ENCODE measurements around the gene NDE1. TPM values are rescaled to one million over a fixed set of nuclear protein-coding genes. Genes with fewer than 3 reads are reported as not detected.

NDE1 gene
- total and polyA plus RNA-seq, 9 of the 15 experiments (the other 6 are each of a cell fraction or from before 2014, with no cell fraction given) = 3.1 to 59.9 (median 30.0) TPM

- TF ChIP-seq MLLT1 (IDR thresholded peaks at IDR 0.05) (no peak), CUX1 (CRISPR knock-in tag; IDR thresholded peaks at IDR 0.05) (no peak), PYGO2 (tag; IDR thresholded peaks at IDR 0.05) (no peak), HINFP (tag; conservative IDR thresholded peaks at IDR 0.05; ENCODE audit: low read depth) (no peak), CBX5 (IDR thresholded peaks at IDR 0.05; ENCODE audit: borderline replicate concordance, low read depth) (no peak), ZNF354B (CRISPR knock-in tag; IDR thresholded peaks at IDR 0.05) (no peak), ZNF695 (CRISPR knock-in tag; IDR thresholded peaks at IDR 0.05) (no peak), HMGN3 (IDR thresholded peaks at IDR 0.05; ENCODE audit: borderline replicate concordance, extremely low read depth, insufficient read length, low read depth, low read length) (no peak), BMI1 (IDR thresholded peaks at IDR 0.05; ENCODE audit: low read length) (no peak), HNRNPH1 (optimal IDR thresholded peaks at IDR 0.05; ENCODE audit: low read depth, low read length) (no peak), TFE3 (CRISPR knock-in tag; IDR thresholded peaks at IDR 0.05) (no peak)
Observed at GRCh38 chr16:15686287-15686686, 36.2 kb downstream of the NDE1 start (continued).
